ENCODE results near the gene MMP20. TPM values are rescaled to one million over a fixed set of nuclear protein-coding genes. Genes with fewer than 3 reads are reported as not detected.

Gene MMP20
- total RNA-seq, 4 donors from 2014 or later = not detected

DNA sequence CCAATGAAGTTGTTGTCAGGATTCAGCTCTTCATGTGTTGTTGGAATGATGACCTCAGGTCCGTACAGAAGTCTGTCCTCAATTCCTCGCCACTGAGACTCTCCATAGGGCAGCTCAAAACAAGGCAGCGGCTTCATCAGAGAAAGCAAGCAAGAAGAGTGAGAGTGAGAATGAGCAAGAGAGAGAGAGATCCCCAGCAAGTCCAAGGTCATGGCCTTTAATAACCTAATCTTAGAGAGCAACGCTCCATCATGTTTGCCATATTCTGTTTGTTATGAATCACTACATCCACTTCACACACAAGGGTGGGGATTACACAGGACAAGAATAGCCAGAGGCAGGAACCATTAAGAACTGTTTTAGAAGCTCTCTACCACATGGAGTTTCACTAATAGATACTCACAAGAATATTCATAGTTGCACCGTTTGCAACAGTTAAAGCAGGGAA, 71.3 kb downstream of the MMP20 start:
- in situ Hi-C loops (cut with MboI; ENCODE audit: low pct_ligation_motif_present in 1 of 4, low pct_unique_long_range_greater_than_20kb in 1 of 4, low sequenced_read_pairs in 3 of 4) = no loop called here
- DNase-seq = no peak
- Histone ChIP-seq H3K27ac (no peak overlapping the region), H3K9me3 (no peaks in the 10 kb centered on the region), H3K27me3 (no peaks in the 10 kb centered on the region), H3K4me1 (peaks cover 0 to 7% (median 0%) of the 10 kb centered on the region in 4 donors), H3K36me3 (no peaks in the 10 kb centered on the region), H3K4me3 (no peak overlapping the region)
- WGBS, 2 donors (ENCODE audit: low coverage in 1 of 2) = 71 to 80% methylated on average over 2 to 5 of the region's 5 CpGs
- intact Hi-C loops (cut with DNase I; ENCODE audit: low total_unique reads) = no loop called here
- TF ChIP-seq EP300 (IDR thresholded peaks at IDR 0.05; ENCODE audit: low read depth) (no peak), POLR2A (IDR thresholded peaks at IDR 0.05) (no peak), POLR2AphosphoS5 (IDR thresholded peaks at IDR 0.05) (no peak), CTCF (IDR thresholded peaks at IDR 0.05) (no peak)

- H3K4me1 ChIP-seq = peaks cover 0 to 7% (median 0%) of the 10 kb centered on the region in 4 donors
- in situ Hi-C loops (cut with MboI; ENCODE audit: low pct_ligation_motif_present in 1 of 4, low pct_unique_long_range_greater_than_20kb in 1 of 4, low sequenced_read_pairs in 3 of 4) = no loop called here
- intact Hi-C loops (cut with DNase I; ENCODE audit: low total_unique reads) = no loop called here
- H3K36me3 ChIP-seq = no peaks in the 10 kb centered on the region
- no peaks in the 10 kb centered on the region for H3K27me3 ChIP-seq
- TF ChIP-seq EP300 (IDR thresholded peaks at IDR 0.05; ENCODE audit: low read depth) (no peak), POLR2A (IDR thresholded peaks at IDR 0.05) (no peak)
- H3K4me3 ChIP-seq = no peak overlapping the region
- no peak overlapping the region for H3K27ac ChIP-seq
- no peaks in the 10 kb centered on the region for H3K9me3 ChIP-seq
- WGBS, 2 donors (ENCODE audit: low coverage in 1 of 2) = 49% methylated on average over 6 to 8 of the region's 8 CpGs
- DNase-seq = no peak
Observed at GRCh38 chr11:102552447-102553194, 72.5 kb downstream of the MMP20 start.

GRCh38 chr11:102552020-102552419, 73.1 kb downstream of the MMP20 start:
- no peaks in the 10 kb centered on the region for H3K27me3 ChIP-seq
- in situ Hi-C loops (cut with MboI; ENCODE audit: low pct_ligation_motif_present in 1 of 4, low pct_unique_long_range_greater_than_20kb in 1 of 4, low sequenced_read_pairs in 3 of 4) = no loop called here
- 72 to 76% methylated on average over 2 of the region's 2 CpGs for WGBS, 2 donors (ENCODE audit: low coverage in 1 of 2)
- H3K4me1 ChIP-seq = peaks cover 0 to 7% (median 0%) of the 10 kb centered on the region in 4 donors
- no peaks in the 10 kb centered on the region for H3K36me3 ChIP-seq
- no peaks in the 10 kb centered on the region for H3K9me3 ChIP-seq
- no peak overlapping the region for H3K4me3 ChIP-seq
- TF ChIP-seq CTCF (IDR thresholded peaks at IDR 0.05) (no peak), POLR2A (IDR thresholded peaks at IDR 0.05) (no peak), EP300 (IDR thresholded peaks at IDR 0.05; ENCODE audit: low read depth) (no peak), POLR2AphosphoS5 (IDR thresholded peaks at IDR 0.05) (no peak)
- H3K27ac ChIP-seq = no peak overlapping the region
- intact Hi-C loops (cut with DNase I; ENCODE audit: low total_unique reads) = no loop called here
- DNase-seq = no peak

DNA sequence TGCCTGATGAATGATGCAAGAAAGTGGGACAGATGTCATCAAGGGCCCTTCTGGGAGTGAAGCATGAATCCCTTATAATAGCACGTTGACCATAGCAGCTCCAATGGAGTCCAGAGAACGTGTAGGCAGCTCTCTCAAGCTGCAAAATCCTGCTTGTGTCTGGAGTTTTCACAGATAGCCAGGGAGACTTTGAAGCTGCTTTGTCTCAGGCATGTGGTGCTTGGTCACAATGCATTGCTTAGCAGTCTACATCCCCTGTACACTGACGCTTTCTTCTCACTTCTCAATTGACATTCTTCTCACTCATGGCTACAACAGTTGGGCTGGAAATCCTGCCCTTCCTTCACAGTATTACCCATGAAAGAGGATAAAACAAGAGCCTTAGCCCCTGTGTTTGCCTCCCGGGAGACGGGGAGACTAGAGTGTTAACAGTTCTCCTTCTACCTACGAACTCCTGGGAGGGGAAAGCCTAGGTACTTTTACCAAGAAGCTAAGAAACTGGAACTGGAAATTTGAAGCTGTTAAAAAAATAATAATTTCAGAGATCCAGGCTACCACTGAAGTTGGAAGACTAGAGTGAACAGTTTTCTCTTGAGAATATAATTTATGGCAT, 73.9 kb downstream of the MMP20 start:
- no peak for DNase-seq
- WGBS, 2 donors (ENCODE audit: low coverage in 1 of 2) = 75 to 80% methylated on average over 2 to 6 of the region's 6 CpGs
- H3K4me3 ChIP-seq = no peak overlapping the region
- in situ Hi-C loops (cut with MboI; ENCODE audit: low pct_ligation_motif_present in 1 of 4, low pct_unique_long_range_greater_than_20kb in 1 of 4, low sequenced_read_pairs in 3 of 4) = no loop called here
- H3K9me3 ChIP-seq = no peaks in the 10 kb centered on the region
- no peak overlapping the region for H3K27ac ChIP-seq
- peaks cover 0 to 7% (median 0%) of the 10 kb centered on the region in 4 donors for H3K4me1 ChIP-seq
- no peaks in the 10 kb centered on the region for H3K27me3 ChIP-seq
- intact Hi-C loops (cut with DNase I; ENCODE audit: low total_unique reads) = no loop called here
- TF ChIP-seq POLR2A (IDR thresholded peaks at IDR 0.05) = no peak
- TF ChIP-seq EP300 (IDR thresholded peaks at IDR 0.05; ENCODE audit: low read depth) = no peak
- TF ChIP-seq CTCF (IDR thresholded peaks at IDR 0.05) = no peak
- no peak for TF ChIP-seq POLR2AphosphoS5 (IDR thresholded peaks at IDR 0.05)
- no peaks in the 10 kb centered on the region for H3K36me3 ChIP-seq
